KMS-11 (cell line): ENCODE data around the gene RBM8A.

Experiments
- H2AFZ ChIP-seq: fragments of 200-600 bp; sonication (generic); 2 replicates; pipeline ENCODE4 v1.6.1; 2016; ENCODE audit warnings: antibody characterized with exemption, mixed run types, low read depth
- H3K27ac ChIP-seq: fragments of 200-600 bp; sonication (generic); 2 replicates; pipeline ENCODE4 v1.6.1; 2016; ENCODE audit warnings: mild to moderate bottlenecking, mixed run types
- H3K27me3 ChIP-seq: fragments of 200-600 bp; sonication (generic); 2 replicates; pipeline ENCODE4 v1.6.1; 2017; ENCODE audit warnings: mild to moderate bottlenecking, low read depth, mixed run types, moderate library complexity; ENCODE audit not compliant: insufficient read depth
- H3K36me3 ChIP-seq: fragments of 200-600 bp; sonication (generic); 2 replicates; pipeline ENCODE4 v1.6.1; 2017; ENCODE audit warnings: mild to moderate bottlenecking, mixed run types; ENCODE audit not compliant: insufficient read depth
- H3K4me1 ChIP-seq: fragments of 200-600 bp; sonication (generic); 2 replicates; pipeline ENCODE4 v1.6.1; 2016; ENCODE audit warnings: mild to moderate bottlenecking, low read depth, mixed run types; ENCODE audit not compliant: poor library complexity, severe bottlenecking
- H3K4me2 ChIP-seq: fragments of 200-600 bp; sonication (generic); 2 replicates; pipeline ENCODE4 v1.7.0; 2016; ENCODE audit warnings: mild to moderate bottlenecking, mixed run types
- H3K4me3 ChIP-seq: fragments of 200-600 bp; sonication (generic); IDR thresholded peaks from 2 replicates; pipeline ENCODE4 v1.6.1; 2017; ENCODE audit warnings: low read depth, low read length, mixed read lengths; ENCODE audit not compliant: insufficient read depth
- H3K79me2 ChIP-seq: fragments of 200-600 bp; sonication (generic); 2 replicates; pipeline ENCODE4 v1.6.1; 2016; ENCODE audit warnings: low read depth, mixed run types; ENCODE audit not compliant: insufficient read depth
- H3K9ac ChIP-seq: fragments of 200-600 bp; sonication (generic); 2 replicates; pipeline ENCODE4 v1.6.1; 2016; ENCODE audit warnings: mild to moderate bottlenecking, mixed run types
- H4K20me1 ChIP-seq: fragments of 200-600 bp; sonication (generic); 2 replicates; pipeline ENCODE4 v1.6.1; 2016; ENCODE audit warnings: mild to moderate bottlenecking, mixed run types; ENCODE audit not compliant: insufficient read depth
- CTCF ChIP-seq: fragments of 200-600 bp; sonication (generic); conservative IDR thresholded peaks from 2 replicates; pipeline ENCODE4 v1.6.1; 2017; ENCODE audit warnings: low read depth, mild to moderate bottlenecking, antibody characterized with exemption, low read length, moderate library complexity, mixed read lengths

The RBM8A gene

GRCh38 chr1:145960468-145961108, 33.3 kb upstream of the RBM8A start:
- no peak overlapping the region for H3K4me2 ChIP-seq
- H3K4me1 ChIP-seq, result peaks cover 46% of the 10 kb centered on the region
- no peak overlapping the region for H3K4me3 ChIP-seq
- H3K9ac ChIP-seq, result no peak overlapping the region
- H4K20me1 ChIP-seq, result no peaks in the 10 kb centered on the region
- no peak for TF ChIP-seq CTCF
- H3K27ac ChIP-seq, result no peak overlapping the region
- H3K79me2 ChIP-seq, result peaks cover 4% of the 10 kb centered on the region; the same call in 1 of the 2 replicates
- H3K27me3 ChIP-seq, result no peaks in the 10 kb centered on the region
- no peak overlapping the region for H2AFZ ChIP-seq
- no peaks in the 10 kb centered on the region for H3K36me3 ChIP-seq

GRCh38 chr1:145959957-145960467, 32.7 kb upstream of the RBM8A start:
- Histone ChIP-seq H2AFZ (no peak overlapping the region), H4K20me1 (no peaks in the 10 kb centered on the region), H3K4me1 (peaks cover 40% of the 10 kb centered on the region), H3K27ac (no peak overlapping the region), H3K27me3 (no peaks in the 10 kb centered on the region), H3K4me3 (no peak overlapping the region), H3K4me2 (no peak overlapping the region), H3K79me2 (peaks cover 4% of the 10 kb centered on the region; the same call in 1 of the 2 replicates), H3K9ac (no peak overlapping the region), H3K36me3 (no peaks in the 10 kb centered on the region)
- TF ChIP-seq CTCF, result no peak

- Histone ChIP-seq H4K20me1 (no peaks in the 10 kb centered on the region), H3K79me2 (peaks cover 4% of the 10 kb centered on the region; the same call in 1 of the 2 replicates), H3K4me3 (no peak overlapping the region), H3K4me2 (no peak overlapping the region; the same call in 1 of the 2 replicates), H3K27me3 (no peaks in the 10 kb centered on the region), H3K4me1 (peaks cover 39% of the 10 kb centered on the region), H2AFZ (no peak overlapping the region), H3K27ac (no peak overlapping the region), H3K9ac (no peak overlapping the region), H3K36me3 (no peaks in the 10 kb centered on the region)
- no peak; the same call in 1 of the 2 replicates for TF ChIP-seq CTCF
These were observed 32.0 kb upstream of the RBM8A start for GRCh38 chr1:145959333-145959732.

GRCh38 chr1:145958734-145959133, 31.4 kb upstream of the RBM8A start:
- Histone ChIP-seq H3K4me1 (peaks cover 36% of the 10 kb centered on the region), H3K9ac (peak overlapping the region; percentile 65; the same call in 1 of the 2 replicates), H3K27me3 (no peaks in the 10 kb centered on the region)

More at GRCh38 chr1:145958734-145959133, 31.4 kb upstream of the RBM8A start:
- H3K27ac ChIP-seq, result no peak overlapping the region; the same call in 1 of the 2 replicates
- H4K20me1 ChIP-seq, result no peaks in the 10 kb centered on the region
- no peaks in the 10 kb centered on the region for H3K36me3 ChIP-seq
- TF ChIP-seq CTCF, result no peak
- peaks cover 4% of the 10 kb centered on the region; the same call in 1 of the 2 replicates for H3K79me2 ChIP-seq
- peak overlapping the region; percentile 77 for H3K4me2 ChIP-seq
- peak overlapping the region; percentile 63 for H2AFZ ChIP-seq
- H3K4me3 ChIP-seq, result no peak overlapping the region
